Parathyroid adenoma (tissue), 2 donors: ENCODE data around the gene FBXO4.

ENCODE experiments used
- H2AFZ ChIP-seq: fragments of 300-600 bp; sonication (generic); one replicate; pipeline ENCODE4 v1.7.0; 2017; ENCODE audit warnings: antibody characterized with exemption, mild to moderate bottlenecking
- H3K27ac ChIP-seq: fragments of 300-600 bp; sonication (generic); one replicate; pipeline ENCODE4 v1.7.0; 2017
- H3K27me3 ChIP-seq: fragments of 300-600 bp; sonication (generic); one replicate; pipeline ENCODE4 v1.7.0; 2017; ENCODE audit warnings: low read length; ENCODE audit not compliant: control insufficient read depth, insufficient read depth
- H3K36me3 ChIP-seq: fragments of 300-600 bp; sonication (generic); one replicate; pipeline ENCODE4 v1.7.0; 2017; ENCODE audit warnings: low read length; ENCODE audit not compliant: control insufficient read depth, insufficient read depth
- H3K4me1 ChIP-seq: fragments of 300-600 bp; sonication (generic); one replicate; pipeline ENCODE4 v1.7.0; 2017; ENCODE audit warnings: control low read depth
- H3K4me2 ChIP-seq: fragments of 300-600 bp; sonication (generic); one replicate; pipeline ENCODE4 v1.7.0; 2017; ENCODE audit warnings: low read length
- H3K4me3 ChIP-seq: fragments of 300-600 bp; sonication (generic); one replicate; pipeline ENCODE4 v1.7.0; 2017; ENCODE audit warnings: low read depth, low read length
- H3K79me2 ChIP-seq: fragments of 300-600 bp; sonication (generic); one replicate; pipeline ENCODE4 v1.7.0; 2017; ENCODE audit warnings: control low read depth
- H3K9ac ChIP-seq: fragments of 300-600 bp; sonication (generic); one replicate; pipeline ENCODE4 v1.7.0; 2017; ENCODE audit warnings: mild to moderate bottlenecking
- H3K9me3 ChIP-seq: fragments of 300-600 bp; sonication (generic); one replicate; pipeline ENCODE4 v1.7.0; 2017; ENCODE audit warnings: low read length; ENCODE audit not compliant: control insufficient read depth
- TF ChIP-seq, protein P1 (sequence below): fragments of 300-600 bp; sonication (generic); IDR thresholded peaks from one replicate; pipeline ENCODE4 v1.7.0; 2017; ENCODE audit warnings: antibody characterized with exemption, mild to moderate bottlenecking
- donor health status: primary hyperparathyroidism.

FBXO4 gene

DNA sequence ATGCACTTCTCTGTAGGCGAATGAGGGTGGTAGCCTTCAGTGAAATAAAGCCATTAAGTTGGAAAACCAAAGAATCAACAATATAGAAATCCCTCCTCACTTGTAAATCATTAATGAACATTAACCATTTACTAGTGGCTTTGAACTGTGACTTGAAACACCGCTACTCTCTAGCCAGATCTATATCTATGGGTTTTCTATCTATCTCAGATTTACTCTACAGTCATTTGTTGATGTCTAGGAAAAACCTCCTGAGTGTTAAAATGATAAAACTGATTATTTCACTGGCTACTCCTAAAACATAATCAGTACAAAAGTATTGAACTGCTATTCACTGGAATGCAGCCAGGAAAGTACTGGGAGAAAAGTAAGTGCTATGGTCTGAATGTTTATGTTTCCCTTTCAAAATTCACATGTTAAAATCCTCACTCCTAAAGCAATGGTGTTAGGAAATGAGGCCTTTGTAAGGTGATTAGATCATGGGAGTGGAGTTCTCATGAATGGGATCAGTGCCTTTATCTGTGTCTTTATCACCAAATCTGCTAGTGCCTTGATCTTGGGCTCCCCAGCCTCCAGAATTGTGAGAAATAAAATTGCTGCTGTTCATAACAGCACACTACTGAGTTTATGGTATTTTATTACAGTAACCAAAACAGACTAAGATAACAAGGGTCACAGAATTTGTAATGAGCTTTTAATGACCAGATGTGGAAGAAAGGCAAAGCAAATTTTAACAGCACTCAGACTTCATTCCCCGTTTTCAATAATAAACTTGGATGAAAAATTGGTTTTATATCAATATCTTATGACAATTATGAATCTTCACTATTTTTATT lies 46.2 kb upstream of the FBXO4 start:
- Histone ChIP-seq H3K4me2 (no peak overlapping the region), H3K27ac (no peak overlapping the region), H3K4me3 (no peak overlapping the region), H3K79me2 (no peaks in the 10 kb centered on the region), H3K9ac (no peak overlapping the region), H3K36me3 (no peaks in the 10 kb centered on the region), H3K27me3 (no peaks in the 10 kb centered on the region), H3K9me3 (no peaks in the 10 kb centered on the region), H3K4me1 (no peaks in the 10 kb centered on the region), H2AFZ (no peak overlapping the region)
- TF ChIP-seq, protein P1, sequence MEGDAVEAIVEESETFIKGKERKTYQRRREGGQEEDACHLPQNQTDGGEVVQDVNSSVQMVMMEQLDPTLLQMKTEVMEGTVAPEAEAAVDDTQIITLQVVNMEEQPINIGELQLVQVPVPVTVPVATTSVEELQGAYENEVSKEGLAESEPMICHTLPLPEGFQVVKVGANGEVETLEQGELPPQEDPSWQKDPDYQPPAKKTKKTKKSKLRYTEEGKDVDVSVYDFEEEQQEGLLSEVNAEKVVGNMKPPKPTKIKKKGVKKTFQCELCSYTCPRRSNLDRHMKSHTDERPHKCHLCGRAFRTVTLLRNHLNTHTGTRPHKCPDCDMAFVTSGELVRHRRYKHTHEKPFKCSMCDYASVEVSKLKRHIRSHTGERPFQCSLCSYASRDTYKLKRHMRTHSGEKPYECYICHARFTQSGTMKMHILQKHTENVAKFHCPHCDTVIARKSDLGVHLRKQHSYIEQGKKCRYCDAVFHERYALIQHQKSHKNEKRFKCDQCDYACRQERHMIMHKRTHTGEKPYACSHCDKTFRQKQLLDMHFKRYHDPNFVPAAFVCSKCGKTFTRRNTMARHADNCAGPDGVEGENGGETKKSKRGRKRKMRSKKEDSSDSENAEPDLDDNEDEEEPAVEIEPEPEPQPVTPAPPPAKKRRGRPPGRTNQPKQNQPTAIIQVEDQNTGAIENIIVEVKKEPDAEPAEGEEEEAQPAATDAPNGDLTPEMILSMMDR: no peak

DNA sequence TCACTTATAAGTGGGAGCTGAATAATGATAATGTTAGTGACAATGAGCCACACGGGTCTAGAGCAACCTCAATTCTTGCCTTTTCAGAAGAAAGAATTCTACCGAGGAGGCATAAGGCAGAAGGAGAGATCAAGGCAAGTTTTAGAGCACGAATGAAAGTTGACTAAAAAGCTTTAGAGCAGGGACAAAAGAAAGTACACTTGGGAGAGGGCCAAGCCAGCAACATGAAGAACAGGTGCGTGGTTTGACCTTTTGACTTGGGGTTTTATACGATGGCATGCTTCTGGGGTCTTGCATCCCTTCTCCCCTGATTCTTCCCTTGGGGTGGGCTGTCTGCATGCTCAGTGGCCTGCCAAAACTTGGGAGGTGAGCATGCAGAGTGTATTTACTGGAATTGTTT lies 42.3 kb upstream of the FBXO4 start:
- H3K4me3 ChIP-seq: no peak overlapping the region
- H3K9me3 ChIP-seq: no peaks in the 10 kb centered on the region
- no peak overlapping the region for H2AFZ ChIP-seq

DNA sequence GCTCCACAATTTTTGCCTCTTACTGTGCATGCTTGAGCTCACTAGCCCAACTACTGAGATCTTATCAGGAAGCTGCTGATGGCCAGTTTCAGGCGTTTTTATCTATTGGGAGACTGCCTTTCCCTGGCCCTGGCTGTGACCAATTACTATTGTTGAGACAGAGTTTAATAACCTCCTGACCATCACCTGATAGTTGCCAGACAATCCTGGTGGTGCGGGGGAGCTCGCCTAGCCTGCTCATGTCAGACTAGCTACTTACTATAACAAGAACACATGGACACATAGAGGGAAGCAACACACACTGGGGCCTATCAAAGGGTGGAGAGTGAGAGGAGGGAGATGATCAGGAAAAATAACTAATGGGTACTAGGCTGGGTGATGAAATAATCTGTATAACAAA lies 41.8 kb upstream of the FBXO4 start:
- Histone ChIP-seq H3K36me3 (no peaks in the 10 kb centered on the region), H2AFZ (no peak overlapping the region), H3K4me1 (no peaks in the 10 kb centered on the region), H3K9ac (no peak overlapping the region), H3K4me3 (no peak overlapping the region), H3K9me3 (no peaks in the 10 kb centered on the region), H3K27me3 (no peaks in the 10 kb centered on the region), H3K79me2 (no peaks in the 10 kb centered on the region), H3K4me2 (no peak overlapping the region), H3K27ac (no peak overlapping the region)
- TF ChIP-seq, protein P1: no peak

More for the DNA sequence above, 42.3 kb upstream of the FBXO4 start:
- TF ChIP-seq, protein P1: no peak
- no peak overlapping the region for H3K4me2 ChIP-seq
- no peaks in the 10 kb centered on the region for H3K27me3 ChIP-seq
- no peaks in the 10 kb centered on the region for H3K36me3 ChIP-seq
- H3K27ac ChIP-seq: no peak overlapping the region
- no peaks in the 10 kb centered on the region for H3K79me2 ChIP-seq
- H3K9ac ChIP-seq: no peak overlapping the region
- no peaks in the 10 kb centered on the region for H3K4me1 ChIP-seq

DNA sequence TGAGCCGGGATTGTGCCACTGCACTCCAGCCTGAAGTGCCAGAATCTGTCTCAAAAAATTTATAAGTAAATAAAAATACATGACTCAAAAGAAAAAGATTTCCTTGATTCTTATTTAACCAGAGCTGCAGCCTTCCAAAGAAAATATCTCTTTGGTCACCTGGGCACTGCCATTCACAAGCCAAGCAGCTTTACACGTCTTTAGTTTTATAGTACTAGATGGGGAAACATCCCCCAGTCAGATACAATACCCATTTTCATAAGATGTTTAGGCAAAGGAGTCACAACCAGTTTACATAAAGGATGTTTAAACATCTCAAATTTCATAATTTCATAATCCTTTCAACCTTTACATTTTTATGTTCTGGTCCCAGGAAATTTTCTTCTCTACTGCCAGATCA lies 41.1 kb upstream of the FBXO4 start:
- Histone ChIP-seq H2AFZ (no peak overlapping the region), H3K4me2 (no peak overlapping the region), H3K9me3 (no peaks in the 10 kb centered on the region), H3K4me1 (no peaks in the 10 kb centered on the region), H3K36me3 (no peaks in the 10 kb centered on the region), H3K4me3 (no peak overlapping the region), H3K9ac (no peak overlapping the region), H3K27me3 (no peaks in the 10 kb centered on the region), H3K27ac (no peak overlapping the region), H3K79me2 (no peaks in the 10 kb centered on the region)
- TF ChIP-seq, protein P1: no peak

DNA sequence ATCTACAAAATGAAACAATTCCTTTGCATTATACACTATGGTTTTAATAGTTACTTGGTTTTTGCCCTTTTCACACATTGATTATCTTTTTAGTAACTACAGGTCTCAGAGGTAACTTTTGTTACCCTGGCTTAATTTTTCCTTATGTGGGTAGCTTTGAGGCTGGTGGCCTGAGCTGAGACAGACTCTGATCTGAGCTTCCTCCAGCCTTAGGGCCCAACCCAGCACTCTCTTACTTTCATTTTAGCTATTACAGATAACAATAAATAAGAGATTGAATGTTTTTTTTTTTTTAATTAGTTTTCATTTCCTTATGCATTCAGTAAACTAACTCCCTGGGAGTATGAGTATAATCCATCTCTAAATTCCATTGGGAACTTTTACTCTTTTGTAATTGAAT lies 39.8 kb upstream of the FBXO4 start:
- H3K4me2 ChIP-seq: no peak overlapping the region
- H3K27ac ChIP-seq: no peak overlapping the region
- H3K4me1 ChIP-seq: no peaks in the 10 kb centered on the region
- H3K79me2 ChIP-seq: no peaks in the 10 kb centered on the region
- no peak overlapping the region for H2AFZ ChIP-seq
- no peaks in the 10 kb centered on the region for H3K27me3 ChIP-seq
- no peaks in the 10 kb centered on the region for H3K36me3 ChIP-seq
- H3K9me3 ChIP-seq: no peaks in the 10 kb centered on the region
- H3K9ac ChIP-seq: no peak overlapping the region
- TF ChIP-seq, protein P1: no peak
- no peak overlapping the region for H3K4me3 ChIP-seq
